ENCODE data around the gene SPDEF. TPM values are rescaled to one million over a fixed set of nuclear protein-coding genes. Genes with fewer than 3 reads are reported as not detected.

The SPDEF gene
- total and polyA plus RNA-seq, 2 experiments from 2014 or later: 1.1 TPM; not detected in 1

DNA sequence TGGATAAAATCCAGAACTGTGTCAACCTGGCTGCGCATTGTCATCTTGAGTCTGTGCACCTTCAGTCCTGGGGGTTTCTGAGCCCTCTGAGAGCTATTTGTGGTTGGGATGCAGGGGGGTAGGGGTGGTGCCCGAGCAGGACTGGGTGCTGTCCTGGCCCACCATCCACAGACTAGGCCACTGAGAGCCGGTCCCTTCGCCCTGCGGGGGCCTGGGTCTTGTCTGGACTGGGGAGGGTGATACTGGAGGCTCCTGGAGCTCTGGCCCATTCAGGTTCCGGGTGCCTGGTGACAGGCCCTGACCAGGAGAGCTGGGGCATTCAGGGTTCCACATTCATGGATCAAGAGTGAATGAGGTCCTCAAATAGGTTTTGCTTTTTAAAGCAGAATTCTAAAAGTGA lies 20.9 kb downstream of the SPDEF start:
- H3K36me3 ChIP-seq: no peaks in the 10 kb centered on the region
- no peak for DNase-seq (ENCODE audit: low read depth in 1 of 2, low spot score in 1 of 2)
- H3K27ac ChIP-seq: no peak overlapping the region
- no peaks in the 10 kb centered on the region for H3K4me1 ChIP-seq (ENCODE audit: low read depth)
- no peaks in the 10 kb centered on the region for H3K27me3 ChIP-seq
- H3K9me3 ChIP-seq (ENCODE audit: low read depth): no peaks in the 10 kb centered on the region
- H3K4me3 ChIP-seq: no peak overlapping the region
- TF ChIP-seq, protein P1, sequence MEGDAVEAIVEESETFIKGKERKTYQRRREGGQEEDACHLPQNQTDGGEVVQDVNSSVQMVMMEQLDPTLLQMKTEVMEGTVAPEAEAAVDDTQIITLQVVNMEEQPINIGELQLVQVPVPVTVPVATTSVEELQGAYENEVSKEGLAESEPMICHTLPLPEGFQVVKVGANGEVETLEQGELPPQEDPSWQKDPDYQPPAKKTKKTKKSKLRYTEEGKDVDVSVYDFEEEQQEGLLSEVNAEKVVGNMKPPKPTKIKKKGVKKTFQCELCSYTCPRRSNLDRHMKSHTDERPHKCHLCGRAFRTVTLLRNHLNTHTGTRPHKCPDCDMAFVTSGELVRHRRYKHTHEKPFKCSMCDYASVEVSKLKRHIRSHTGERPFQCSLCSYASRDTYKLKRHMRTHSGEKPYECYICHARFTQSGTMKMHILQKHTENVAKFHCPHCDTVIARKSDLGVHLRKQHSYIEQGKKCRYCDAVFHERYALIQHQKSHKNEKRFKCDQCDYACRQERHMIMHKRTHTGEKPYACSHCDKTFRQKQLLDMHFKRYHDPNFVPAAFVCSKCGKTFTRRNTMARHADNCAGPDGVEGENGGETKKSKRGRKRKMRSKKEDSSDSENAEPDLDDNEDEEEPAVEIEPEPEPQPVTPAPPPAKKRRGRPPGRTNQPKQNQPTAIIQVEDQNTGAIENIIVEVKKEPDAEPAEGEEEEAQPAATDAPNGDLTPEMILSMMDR (IDR thresholded peaks at IDR 0.05; ENCODE audit: low read depth, low read length): no peak

DNA sequence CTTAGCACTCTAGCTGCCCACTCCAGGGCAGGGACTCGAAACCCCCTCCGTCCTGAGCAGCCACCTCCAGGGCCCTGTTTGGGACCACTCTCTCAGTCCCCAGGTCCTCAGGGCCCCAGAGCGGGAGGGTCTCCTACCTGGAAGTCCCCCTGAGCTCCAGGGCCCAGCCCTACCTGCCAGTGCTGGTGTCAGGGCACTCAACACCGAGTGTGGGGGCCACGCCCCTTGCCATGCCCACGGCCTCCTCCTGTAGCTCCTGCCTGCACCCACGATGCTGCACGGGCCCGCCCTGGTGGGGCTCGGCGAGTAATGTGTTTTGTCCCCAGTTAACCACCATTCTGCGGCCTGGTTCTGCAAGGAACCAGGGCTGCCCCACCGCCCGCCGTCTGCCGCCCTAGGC lies 21.5 kb downstream of the SPDEF start:
- Histone ChIP-seq H3K4me1 (ENCODE audit: low read depth) (no peaks in the 10 kb centered on the region), H3K27me3 (no peaks in the 10 kb centered on the region), H3K9me3 (ENCODE audit: low read depth) (no peaks in the 10 kb centered on the region), H3K4me3 (no peak overlapping the region), H3K36me3 (no peaks in the 10 kb centered on the region), H3K27ac (no peak overlapping the region)
- no peak for DNase-seq (ENCODE audit: low read depth in 1 of 2, low spot score in 1 of 2)
- TF ChIP-seq, protein P1 (IDR thresholded peaks at IDR 0.05; ENCODE audit: low read depth, low read length): no peak

DNA sequence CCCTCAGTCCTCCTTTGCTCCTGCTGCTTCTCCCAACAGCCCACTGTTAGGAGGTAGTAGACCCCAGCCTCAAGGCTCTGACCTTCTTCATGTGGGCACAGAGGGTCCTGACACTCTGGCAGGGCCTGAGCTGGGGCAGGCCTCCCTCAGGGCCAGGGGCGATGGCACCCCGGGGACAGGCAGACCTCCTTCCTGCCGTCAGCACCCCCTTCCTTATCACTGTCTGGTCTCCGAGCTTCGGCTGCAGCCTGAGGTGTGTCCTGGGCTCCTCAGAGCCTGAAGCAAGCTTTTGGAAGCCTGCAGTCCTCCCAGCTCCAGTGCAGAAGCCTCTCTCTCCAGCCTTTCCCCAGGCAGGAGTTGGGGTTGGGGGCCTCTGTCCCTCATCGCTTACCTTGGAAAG lies 22.0 kb downstream of the SPDEF start:
- no peaks in the 10 kb centered on the region for H3K36me3 ChIP-seq
- H3K4me3 ChIP-seq: no peak overlapping the region
- no peaks in the 10 kb centered on the region for H3K27me3 ChIP-seq
- no peak for DNase-seq (ENCODE audit: low read depth in 1 of 2, low spot score in 1 of 2)
- TF ChIP-seq, protein P1 (IDR thresholded peaks at IDR 0.05; ENCODE audit: low read depth, low read length): no peak
- H3K4me1 ChIP-seq (ENCODE audit: low read depth): no peaks in the 10 kb centered on the region
- H3K27ac ChIP-seq: no peak overlapping the region
- H3K9me3 ChIP-seq (ENCODE audit: low read depth): no peaks in the 10 kb centered on the region

DNA sequence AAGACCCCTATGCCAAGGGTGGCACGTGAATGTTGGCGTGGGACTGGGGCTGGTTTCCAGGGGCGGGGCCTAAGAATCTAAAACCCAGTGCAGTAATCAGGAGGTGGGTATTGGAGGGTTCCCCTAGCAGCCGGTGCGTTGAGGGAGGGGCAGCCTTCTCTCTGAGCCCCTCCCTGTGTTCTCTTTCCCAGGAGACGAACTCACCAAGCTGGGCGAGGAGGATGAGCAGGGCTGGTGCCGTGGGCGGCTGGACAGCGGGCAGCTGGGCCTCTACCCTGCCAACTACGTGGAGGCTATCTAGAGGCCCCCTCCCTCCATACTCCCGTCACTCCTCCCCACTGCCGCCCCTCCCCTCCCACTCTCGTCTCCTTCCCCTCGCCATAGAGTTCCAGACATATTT lies 23.9 kb downstream of the SPDEF start:
- Histone ChIP-seq H3K4me1 (ENCODE audit: low read depth) (no peaks in the 10 kb centered on the region), H3K36me3 (no peaks in the 10 kb centered on the region), H3K27me3 (no peaks in the 10 kb centered on the region), H3K9me3 (ENCODE audit: low read depth) (no peaks in the 10 kb centered on the region), H3K4me3 (no peak overlapping the region), H3K27ac (no peak overlapping the region)
- DNase-seq (ENCODE audit: low read depth in 1 of 2, low spot score in 1 of 2): no peak
- TF ChIP-seq, protein P1 (IDR thresholded peaks at IDR 0.05; ENCODE audit: low read depth, low read length): no peak

DNA sequence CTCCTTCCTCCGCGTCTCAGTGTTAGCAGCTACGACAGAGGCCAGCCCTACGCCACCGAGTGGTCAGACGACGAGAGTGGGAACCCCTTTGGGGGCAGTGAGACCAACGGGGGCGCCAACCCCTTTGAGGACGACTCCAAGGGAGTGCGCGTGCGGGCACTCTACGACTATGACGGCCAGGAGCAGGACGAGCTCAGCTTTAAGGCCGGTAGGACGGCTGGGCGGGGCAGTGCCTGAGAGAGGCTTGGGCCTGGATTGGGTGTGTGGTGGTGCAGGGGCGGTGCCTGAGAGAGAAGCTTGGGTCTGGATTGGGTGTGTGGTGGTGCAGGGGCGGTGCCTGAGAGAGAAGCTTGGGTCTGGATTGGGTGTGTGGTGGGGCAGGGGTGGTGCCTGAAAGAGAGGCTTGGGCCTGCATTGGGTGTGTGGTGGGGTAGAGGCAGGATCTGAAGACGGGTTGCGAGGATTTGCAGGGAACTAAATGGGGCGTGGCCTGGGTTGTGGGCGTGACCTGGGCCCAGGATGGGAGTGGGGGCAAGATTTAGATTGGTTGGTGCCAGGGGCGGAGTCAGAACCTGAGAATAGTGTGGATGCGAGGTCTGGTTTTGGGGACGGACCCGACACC lies 24.4 kb downstream of the SPDEF start:
- Histone ChIP-seq H3K9me3 (ENCODE audit: low read depth) (no peaks in the 10 kb centered on the region), H3K4me1 (ENCODE audit: low read depth) (peaks cover 2% of the 10 kb centered on the region), H3K27me3 (no peaks in the 10 kb centered on the region), H3K36me3 (no peaks in the 10 kb centered on the region), H3K27ac (no peak overlapping the region), H3K4me3 (no peak overlapping the region)
- TF ChIP-seq, protein P1 (IDR thresholded peaks at IDR 0.05; ENCODE audit: low read depth, low read length): no peak
- peak; percentile 74 to 82 for DNase-seq (ENCODE audit: low read depth in 1 of 2, low spot score in 1 of 2)
